KOPT-K1 (cell line): ENCODE data around the gene EIF4G3.

Experiments
- H3K27ac ChIP-seq: fragments of 200-600 bp; sonication (generic); 2 replicates; pipeline ENCODE4 v1.5.1; 2016; ENCODE audit warnings: antibody characterized with exemption, mild to moderate bottlenecking, low read depth, low read length; ENCODE audit not compliant: poor library complexity, severe bottlenecking
- H3K36me3 ChIP-seq: fragments of 200-600 bp; sonication (generic); 2 replicates; pipeline ENCODE4 v1.5.1; 2017; ENCODE audit warnings: antibody characterized with exemption, mild to moderate bottlenecking, low read length, moderate library complexity; ENCODE audit not compliant: insufficient read depth
- H3K9me3 ChIP-seq: fragments of 200-600 bp; sonication (generic); 2 replicates; pipeline ENCODE4 v1.5.1; 2017; ENCODE audit warnings: antibody characterized with exemption, low read length, mild to moderate bottlenecking; ENCODE audit not compliant: insufficient read depth, poor library complexity, severe bottlenecking

EIF4G3 gene

DNA sequence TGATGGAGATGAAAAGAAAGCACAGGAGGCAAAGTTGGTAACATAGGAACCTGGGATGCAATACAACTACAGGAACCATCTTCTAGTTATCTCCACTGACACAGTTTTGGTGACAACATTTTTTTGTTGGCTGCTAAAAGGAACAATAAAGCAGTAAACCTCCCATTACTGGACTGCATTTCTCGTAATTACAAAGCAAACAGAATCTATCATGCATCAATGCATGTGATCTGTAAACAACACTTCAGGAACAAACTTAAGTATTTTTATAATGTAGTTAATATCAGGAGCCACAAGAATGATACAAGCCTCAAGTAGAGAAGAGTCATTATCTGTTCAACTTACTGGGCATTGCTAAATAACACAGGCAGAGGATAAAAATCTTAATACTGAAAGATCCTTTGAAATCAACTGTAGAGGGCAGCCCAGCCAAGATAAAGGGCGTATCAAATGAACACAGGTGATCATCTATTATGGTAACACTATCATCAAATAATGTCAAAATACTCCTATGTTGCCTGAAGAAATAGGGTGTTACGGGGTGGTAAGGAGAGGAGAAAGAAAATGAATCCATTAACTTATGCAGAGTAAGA lies 193.3 kb downstream of the EIF4G3 start:
- no peaks in the 10 kb centered on the region for H3K9me3 ChIP-seq
- no peaks in the 10 kb centered on the region for H3K36me3 ChIP-seq
- no peak overlapping the region for H3K27ac ChIP-seq

DNA sequence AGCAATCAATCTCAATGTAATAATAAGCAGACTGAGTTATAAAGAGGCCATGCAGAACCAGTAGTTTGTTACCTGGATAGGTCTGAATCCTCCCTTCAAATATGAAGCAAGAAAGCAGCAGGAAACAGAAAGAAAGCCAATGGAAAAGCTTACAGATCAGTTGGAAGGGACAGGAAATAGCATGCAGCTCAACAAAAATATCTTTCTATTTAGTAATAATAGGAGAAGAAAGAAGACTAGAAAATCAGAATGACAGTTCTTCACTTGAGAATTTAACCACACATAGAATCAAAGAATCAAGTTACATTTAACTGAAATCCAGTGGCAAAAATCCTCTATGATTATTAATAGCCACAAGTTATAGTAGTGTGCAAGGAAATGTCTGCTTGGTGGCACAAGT lies 194.4 kb downstream of the EIF4G3 start:
- H3K27ac ChIP-seq = no peak overlapping the region
- H3K36me3 ChIP-seq = no peaks in the 10 kb centered on the region

DNA sequence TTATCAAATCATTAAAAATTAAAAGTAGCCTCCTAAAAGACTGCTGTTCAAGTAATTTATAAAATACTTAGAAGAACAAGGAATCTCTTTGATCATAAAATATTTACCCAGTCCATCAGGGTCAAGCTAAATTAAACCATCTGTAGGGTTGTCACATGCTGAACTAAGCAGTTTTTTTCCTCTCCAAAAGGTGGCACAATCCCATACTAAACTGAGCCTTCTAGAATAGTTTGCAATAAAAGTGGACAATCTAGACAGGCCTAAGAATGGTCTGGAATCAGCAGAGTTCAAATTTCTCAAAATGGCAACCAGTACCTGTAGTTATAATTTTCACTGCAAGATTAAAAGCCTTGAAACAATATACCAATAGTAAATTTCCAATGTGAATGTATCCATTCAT lies 194.8 kb downstream of the EIF4G3 start:
- no peak overlapping the region for H3K27ac ChIP-seq
- H3K9me3 ChIP-seq = no peaks in the 10 kb centered on the region

More for the DNA sequence above, 194.4 kb downstream of the EIF4G3 start:
- H3K9me3 ChIP-seq = no peaks in the 10 kb centered on the region

DNA sequence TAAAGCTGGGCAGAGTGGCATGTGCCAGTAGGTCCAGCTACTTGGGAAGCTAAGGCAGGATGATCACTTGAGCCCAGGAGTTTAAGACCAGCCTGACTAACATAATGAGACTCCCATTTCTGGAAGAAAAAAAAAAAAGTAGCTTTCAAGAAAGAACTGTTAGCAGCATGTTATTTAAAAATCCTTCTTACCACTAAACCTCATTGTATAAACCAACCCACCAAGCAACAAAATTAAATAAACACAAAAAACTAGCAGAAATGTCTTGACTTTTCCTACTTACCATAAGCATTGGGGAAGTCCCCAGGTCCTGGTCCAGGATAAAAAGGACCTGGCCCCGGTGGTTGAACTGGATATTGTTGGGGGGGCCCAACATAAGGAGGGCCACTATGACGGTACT lies 196.6 kb downstream of the EIF4G3 start:
- Histone ChIP-seq H3K9me3 (no peaks in the 10 kb centered on the region), H3K27ac (no peak overlapping the region), H3K36me3 (no peaks in the 10 kb centered on the region)

More for the DNA sequence above, 194.8 kb downstream of the EIF4G3 start:
- no peaks in the 10 kb centered on the region for H3K36me3 ChIP-seq

DNA sequence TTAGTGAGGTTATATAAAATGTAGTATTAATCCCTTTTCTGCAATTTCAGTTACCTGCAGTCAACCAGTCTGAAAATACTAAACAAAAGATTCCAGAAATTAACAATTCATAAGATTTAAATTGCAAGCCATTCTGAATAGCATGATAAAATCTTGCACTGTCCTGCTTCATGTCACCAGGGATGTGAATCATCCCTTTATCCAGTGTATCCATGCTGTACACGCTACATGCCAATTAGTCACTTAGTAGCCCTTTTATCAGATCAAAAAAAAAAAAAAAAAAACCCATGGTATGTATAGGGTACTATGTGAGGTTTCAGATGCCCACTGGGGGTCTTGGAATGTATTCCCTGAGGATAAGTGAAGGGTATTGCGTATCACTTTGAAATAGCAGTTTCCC lies 198.3 kb downstream of the EIF4G3 start:
- no peaks in the 10 kb centered on the region for H3K9me3 ChIP-seq
- H3K27ac ChIP-seq = no peak overlapping the region
- no peaks in the 10 kb centered on the region for H3K36me3 ChIP-seq

DNA sequence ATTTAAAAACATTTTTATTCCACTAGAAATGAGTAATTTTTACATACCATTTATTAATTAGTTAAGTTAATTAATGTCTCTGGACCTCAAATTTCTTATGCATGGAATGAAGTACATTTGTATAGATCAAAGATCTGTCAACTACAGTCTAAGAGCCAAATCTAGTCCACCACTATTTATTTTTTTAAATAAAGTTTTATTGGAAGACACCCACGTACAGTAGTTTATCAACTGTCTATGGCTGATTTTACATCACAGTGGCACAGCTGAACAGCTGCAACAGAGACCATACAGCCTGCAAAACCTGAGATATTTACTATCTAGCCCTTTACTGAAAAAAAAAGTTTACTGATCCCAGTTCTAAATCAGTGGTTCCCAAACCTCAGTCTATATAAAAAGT lies 201.0 kb downstream of the EIF4G3 start:
- no peaks in the 10 kb centered on the region for H3K9me3 ChIP-seq
- peaks cover 14% of the 10 kb centered on the region for H3K36me3 ChIP-seq
- H3K27ac ChIP-seq = no peak overlapping the region

DNA sequence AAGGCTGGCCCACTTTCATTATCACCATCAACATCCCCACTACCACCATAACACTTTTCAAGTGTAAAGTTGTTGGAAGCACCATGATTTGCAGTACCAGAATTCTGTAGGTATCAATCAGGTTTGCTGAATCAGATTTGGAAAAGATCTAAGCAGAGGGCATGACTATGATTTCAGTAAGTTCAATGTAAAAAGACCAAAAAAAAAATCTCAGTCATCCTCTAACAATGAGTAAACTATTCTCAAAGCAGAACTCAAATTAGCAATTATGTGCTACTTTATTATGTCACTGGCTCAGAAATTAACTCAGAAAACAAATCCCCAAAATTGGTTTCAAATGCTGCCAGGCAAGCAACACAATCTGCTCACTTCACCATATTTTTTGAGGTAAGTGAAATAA lies 201.7 kb downstream of the EIF4G3 start:
- Histone ChIP-seq H3K27ac (no peak overlapping the region), H3K9me3 (no peaks in the 10 kb centered on the region), H3K36me3 (peaks cover 14% of the 10 kb centered on the region)

DNA sequence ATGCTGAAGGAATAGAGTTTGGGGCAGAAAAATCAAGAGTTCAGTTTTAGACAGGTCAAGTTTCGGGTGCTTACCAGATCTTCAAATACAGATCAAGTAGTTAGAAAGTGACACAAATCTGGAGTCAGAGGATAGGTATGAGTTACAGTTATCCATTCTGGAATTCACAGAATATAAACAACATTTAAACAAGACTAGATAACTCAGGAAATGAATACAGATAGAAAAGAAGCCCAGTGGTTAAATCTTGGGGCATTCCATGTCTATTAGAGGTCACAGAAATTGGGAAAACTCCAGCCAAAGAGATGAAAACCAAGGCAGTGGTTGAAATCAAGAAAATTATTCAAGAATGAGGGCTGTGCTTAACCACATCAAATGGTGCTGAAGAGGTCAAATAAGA lies 202.6 kb downstream of the EIF4G3 start:
- Histone ChIP-seq H3K27ac (no peak overlapping the region), H3K9me3 (no peaks in the 10 kb centered on the region)

DNA sequence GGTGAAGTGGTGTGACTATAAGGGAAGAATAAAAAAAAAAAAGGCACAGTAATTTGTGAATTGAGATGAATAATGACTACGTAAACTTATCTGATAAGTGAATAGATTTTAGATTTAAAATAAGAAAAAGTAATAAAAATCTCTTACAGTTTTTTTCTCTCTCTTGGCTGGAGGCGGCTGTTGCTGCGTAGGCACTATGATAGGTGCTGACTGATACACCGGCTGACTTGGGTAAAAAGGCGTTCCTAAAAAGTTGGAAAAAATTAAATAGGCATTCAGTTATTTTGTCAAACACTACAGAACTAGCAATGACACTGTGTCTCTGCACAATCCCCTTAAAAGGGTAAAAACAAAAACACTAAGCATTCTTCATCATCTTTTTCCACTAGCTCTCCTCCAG lies 203.8 kb downstream of the EIF4G3 start:
- H3K9me3 ChIP-seq = no peaks in the 10 kb centered on the region
- no peak overlapping the region for H3K27ac ChIP-seq
- H3K36me3 ChIP-seq = peaks cover 23% of the 10 kb centered on the region

More for the DNA sequence above, 202.6 kb downstream of the EIF4G3 start:
- H3K36me3 ChIP-seq = peaks cover 19% of the 10 kb centered on the region

DNA sequence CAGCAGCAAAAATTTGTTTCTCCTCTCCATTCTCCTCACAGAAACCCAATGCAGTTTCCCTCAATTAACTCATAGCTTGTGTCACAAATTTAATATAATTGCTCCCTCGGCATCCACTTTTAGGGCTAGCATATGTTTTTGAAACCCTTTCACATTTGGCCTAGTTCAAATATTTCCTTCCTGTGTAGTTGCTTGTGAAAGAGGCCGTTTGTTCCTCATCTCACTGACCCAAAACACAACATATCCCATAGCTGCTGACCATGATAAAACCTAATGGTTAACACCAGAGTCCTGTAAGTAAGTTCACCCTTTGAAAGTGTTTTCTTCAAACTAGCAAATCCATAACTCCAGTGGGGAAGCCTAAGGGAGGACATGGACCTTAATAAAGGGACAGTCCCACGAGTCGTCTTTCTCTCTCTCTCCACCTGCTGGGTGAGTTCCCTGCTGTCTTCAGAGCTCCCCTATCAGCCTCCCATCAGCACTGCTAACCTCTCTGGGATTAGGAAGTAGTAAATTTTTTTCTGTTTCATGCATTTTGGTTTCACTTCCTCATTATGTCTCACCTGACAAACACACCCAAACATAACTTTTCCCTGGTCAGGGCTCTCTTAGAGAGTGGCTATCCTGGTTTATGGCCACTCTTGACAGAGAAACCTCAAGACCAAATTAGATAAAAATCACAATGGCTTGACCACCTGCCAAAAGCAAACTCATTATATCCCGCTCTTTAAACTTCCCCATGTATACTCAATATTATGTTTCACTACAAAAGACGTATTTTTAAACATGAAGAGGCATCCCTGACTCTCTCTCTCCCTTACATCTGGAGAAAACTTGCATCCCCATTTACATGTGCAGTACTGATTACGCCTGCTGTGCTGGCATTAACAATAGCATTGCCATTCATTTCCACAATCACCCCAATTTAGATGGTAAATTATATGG lies 211.9 kb downstream of the EIF4G3 start:
- no peaks in the 10 kb centered on the region for H3K9me3 ChIP-seq
- H3K27ac ChIP-seq = no peak overlapping the region
- peaks cover 9% of the 10 kb centered on the region; the same call in 1 of the 2 replicates for H3K36me3 ChIP-seq

DNA sequence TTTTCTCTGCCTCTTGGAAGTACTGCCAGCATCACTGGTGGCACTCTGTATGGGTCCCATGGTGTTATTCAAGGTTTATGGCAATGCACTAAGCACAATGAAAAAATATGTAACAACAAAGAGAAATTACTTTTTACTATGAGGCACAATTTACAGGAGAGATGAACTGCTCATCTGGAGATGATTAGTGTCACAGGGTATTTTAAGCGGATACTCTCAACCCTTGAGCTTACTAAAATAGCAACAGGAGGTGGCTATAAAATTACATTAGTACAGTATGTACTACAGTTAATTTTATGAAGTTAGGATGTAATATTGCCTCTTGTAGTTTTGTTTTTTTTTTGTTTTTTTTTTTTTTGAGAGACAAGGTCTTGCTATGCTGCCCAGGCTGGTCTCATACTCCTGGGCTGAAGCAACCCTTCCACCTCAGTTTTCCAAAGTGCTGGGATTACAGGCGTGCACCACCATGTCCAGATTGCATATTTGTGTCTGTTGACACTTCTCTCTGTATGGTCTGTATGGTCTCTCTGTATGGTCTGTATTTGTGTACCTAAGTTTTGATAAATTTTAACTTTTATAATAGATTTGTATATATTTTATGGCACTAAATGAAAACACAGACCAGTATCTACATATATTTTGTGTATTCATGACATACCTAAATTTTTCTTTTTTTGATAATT lies 214.0 kb downstream of the EIF4G3 start:
- Histone ChIP-seq H3K27ac (no peak overlapping the region), H3K36me3 (no peaks in the 10 kb centered on the region), H3K9me3 (no peaks in the 10 kb centered on the region)

DNA sequence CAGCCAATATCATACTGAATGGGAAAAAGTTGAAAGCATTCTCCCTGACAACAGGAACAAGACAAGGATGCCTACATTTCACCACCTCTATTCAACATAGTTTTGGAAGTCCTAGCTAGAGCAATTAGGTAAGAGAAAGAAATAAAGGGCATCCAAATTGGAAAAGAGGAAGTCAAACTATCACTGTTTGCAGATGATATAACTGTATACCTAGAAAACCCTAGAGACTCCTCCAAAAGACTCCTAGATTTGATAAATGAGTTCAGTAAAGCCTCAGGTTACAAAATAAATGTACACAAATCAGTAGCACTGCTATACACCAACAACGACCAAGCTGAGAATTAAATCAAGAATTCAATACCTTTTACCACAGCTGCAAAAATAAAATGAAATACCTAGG lies 218.3 kb downstream of the EIF4G3 start:
- Histone ChIP-seq H3K36me3 (no peaks in the 10 kb centered on the region), H3K27ac (no peak overlapping the region), H3K9me3 (no peaks in the 10 kb centered on the region)

DNA sequence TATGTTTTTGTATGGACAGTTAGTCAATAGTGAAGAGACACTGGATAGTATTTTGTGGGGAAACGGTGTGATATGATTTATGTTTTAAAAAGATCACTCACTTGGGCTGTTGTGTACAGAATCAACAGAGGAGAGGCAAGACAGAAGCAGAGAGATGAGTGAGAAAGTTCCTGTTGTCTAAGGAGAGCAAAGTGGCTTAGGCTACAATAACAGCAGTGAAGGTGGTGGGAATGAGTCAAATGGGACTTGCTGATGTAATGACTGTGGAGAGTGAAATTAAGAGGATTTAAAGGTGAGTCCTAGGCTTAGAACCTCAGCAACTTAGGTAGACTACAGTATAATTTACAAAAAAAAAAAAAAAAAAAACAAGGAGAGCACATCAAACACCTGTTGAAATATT lies 220.4 kb downstream of the EIF4G3 start:
- H3K36me3 ChIP-seq = no peaks in the 10 kb centered on the region
- no peaks in the 10 kb centered on the region for H3K9me3 ChIP-seq
- H3K27ac ChIP-seq = no peak overlapping the region

DNA sequence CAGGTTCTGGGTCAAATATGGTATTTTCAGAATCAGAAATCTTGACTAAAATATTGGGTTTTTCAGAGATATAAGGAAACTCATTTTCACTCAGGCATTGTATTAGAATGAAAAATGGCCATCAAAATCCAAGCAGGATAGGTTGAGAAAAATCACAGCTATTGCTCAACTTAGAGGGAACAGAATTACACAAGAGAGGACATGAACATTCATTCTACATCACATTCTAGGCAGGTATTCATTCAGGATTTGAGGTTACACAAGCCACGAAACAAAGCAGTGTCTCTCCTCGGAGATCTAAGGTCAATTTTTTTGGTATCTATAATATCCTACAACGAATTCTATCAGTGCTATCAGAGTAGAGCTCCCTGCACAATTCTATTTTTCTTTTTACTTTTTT lies 226.0 kb downstream of the EIF4G3 start:
- H3K9me3 ChIP-seq = no peaks in the 10 kb centered on the region
- H3K36me3 ChIP-seq = no peaks in the 10 kb centered on the region
- no peak overlapping the region for H3K27ac ChIP-seq

DNA sequence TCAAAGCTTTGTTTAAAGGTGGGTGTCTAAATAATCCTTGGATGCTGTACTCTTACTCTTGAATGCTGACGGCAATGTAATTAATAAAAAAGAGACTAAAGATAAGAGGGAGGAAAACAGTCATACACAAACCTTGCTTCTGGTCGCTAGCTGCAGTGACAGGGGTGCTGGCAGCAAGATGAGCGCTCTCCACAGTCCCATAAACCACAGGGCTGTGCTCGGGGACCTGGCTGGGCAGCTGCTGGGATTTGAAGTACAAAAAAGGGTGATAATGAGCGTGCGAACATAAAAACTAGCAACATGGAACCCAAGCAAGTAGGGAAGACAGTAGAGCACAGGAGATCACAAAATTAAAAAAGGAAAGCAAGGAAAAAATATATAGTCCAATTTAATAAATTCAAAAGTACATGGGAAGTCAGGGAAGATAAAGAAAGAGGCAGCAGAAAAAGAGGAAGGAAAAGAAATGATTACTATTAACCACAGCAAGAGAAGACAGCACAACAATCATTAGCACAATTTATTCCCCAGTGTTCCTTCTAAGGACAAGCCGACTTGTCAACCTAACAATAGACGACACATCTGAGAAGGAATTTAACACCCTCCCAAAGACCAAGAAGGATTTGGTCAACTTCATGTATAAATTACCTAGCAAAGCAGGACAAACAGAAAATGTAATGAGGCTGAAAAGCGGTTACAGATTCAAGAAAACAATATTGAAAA lies 226.7 kb downstream of the EIF4G3 start:
- H3K36me3 ChIP-seq = no peaks in the 10 kb centered on the region
- no peaks in the 10 kb centered on the region for H3K9me3 ChIP-seq
- no peak overlapping the region for H3K27ac ChIP-seq
